ENCODE measurements around the gene CCNB1IP1.
A peak's percentile ranks its signal among the peaks of the same experiment; 100 is the strongest.
"Not testable (repeated sequence)": the region's sequence is repeated elsewhere in the genome, so short reads cannot be mapped to it uniquely, and the experiment has no call there.

The CCNB1IP1 gene

DNA sequence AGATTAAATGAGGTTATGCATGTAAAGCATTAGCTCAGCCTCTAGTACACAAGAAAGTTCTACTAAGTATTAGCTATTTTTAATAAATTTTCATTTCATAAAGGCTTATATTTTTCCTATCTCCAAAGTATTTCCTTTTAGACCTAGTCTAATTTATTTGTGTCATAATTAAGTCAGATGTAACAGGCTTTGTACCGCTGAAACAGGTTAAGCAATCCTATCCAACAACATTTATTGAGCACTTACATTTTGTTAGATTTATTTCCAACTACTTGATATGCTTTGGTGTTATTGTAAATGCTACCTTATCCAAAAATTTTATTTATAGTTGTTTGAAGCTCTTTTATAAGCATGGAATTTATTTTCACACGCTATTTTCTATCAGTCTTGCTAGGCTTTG is 8.6 kb upstream of the CCNB1IP1 start:
- no peak overlapping the region for H2AFZ ChIP-seq (ENCODE audit: low read length)

DNA sequence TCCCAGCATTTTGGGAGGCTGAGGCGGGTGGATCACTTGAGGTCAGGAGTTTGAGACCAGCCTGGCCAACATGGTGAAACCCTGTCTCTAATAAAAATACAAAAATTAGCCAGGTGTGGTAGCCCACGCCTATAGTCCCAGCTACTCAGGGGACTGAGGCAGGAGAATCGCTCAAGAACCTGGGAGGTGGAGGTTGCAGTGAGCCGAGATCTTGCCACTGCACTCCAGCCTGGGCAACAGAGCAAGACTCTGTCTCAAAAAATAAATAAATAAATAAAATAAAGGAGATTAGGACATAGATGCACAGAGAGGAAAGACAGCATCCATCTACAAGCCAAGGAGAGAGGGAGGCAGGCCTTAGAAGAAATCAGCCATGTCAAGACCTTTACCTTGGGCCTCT is 8.0 kb upstream of the CCNB1IP1 start:
- H3K27me3 ChIP-seq (ENCODE audit: insufficient read depth, low read length); H2AFZ ChIP-seq (ENCODE audit: low read length); H3K9me3 ChIP-seq (ENCODE audit: low read length); H3K27ac ChIP-seq (ENCODE audit: low read depth, low read length, poor library complexity, severe bottlenecking); H3F3A ChIP-seq (ENCODE audit: insufficient read depth, low read length); H3K4me3 ChIP-seq (ENCODE audit: low read depth, low read length, poor library complexity, severe bottlenecking); H3K9ac ChIP-seq (ENCODE audit: low read length); H4K20me1 ChIP-seq (ENCODE audit: insufficient read depth, low read length); H3K4me2 ChIP-seq (ENCODE audit: low read length); H3K79me2 ChIP-seq (ENCODE audit: insufficient read depth, low read length); H3K9me2 ChIP-seq (ENCODE audit: low read depth, low read length): not testable (repeated sequence)
- Histone ChIP-seq H3K36me3 (ENCODE audit: insufficient read depth, low read length) (peaks cover 13% of the 10 kb centered on the region; the same call in 1 of the 2 replicates), H3K4me1 (ENCODE audit: insufficient read depth, low read length, severe bottlenecking) (peaks cover 14% of the 10 kb centered on the region)

More for the DNA sequence above, 8.6 kb upstream of the CCNB1IP1 start:
- H3K79me2 ChIP-seq (ENCODE audit: insufficient read depth, low read length), result no peaks in the 10 kb centered on the region
- TF ChIP-seq EZH2 (IDR thresholded peaks at IDR 0.05; ENCODE audit: borderline replicate concordance, low read length), result no peak
- TF ChIP-seq, protein P1, sequence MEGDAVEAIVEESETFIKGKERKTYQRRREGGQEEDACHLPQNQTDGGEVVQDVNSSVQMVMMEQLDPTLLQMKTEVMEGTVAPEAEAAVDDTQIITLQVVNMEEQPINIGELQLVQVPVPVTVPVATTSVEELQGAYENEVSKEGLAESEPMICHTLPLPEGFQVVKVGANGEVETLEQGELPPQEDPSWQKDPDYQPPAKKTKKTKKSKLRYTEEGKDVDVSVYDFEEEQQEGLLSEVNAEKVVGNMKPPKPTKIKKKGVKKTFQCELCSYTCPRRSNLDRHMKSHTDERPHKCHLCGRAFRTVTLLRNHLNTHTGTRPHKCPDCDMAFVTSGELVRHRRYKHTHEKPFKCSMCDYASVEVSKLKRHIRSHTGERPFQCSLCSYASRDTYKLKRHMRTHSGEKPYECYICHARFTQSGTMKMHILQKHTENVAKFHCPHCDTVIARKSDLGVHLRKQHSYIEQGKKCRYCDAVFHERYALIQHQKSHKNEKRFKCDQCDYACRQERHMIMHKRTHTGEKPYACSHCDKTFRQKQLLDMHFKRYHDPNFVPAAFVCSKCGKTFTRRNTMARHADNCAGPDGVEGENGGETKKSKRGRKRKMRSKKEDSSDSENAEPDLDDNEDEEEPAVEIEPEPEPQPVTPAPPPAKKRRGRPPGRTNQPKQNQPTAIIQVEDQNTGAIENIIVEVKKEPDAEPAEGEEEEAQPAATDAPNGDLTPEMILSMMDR (IDR thresholded peaks at IDR 0.05; ENCODE audit: low read length), result no peak
- H3K27me3 ChIP-seq (ENCODE audit: insufficient read depth, low read length), result no peaks in the 10 kb centered on the region
- no peak overlapping the region for H3K9ac ChIP-seq (ENCODE audit: low read length)
- no peaks in the 10 kb centered on the region for H3K9me3 ChIP-seq (ENCODE audit: low read length)
- H3K4me3 ChIP-seq (ENCODE audit: low read depth, low read length, poor library complexity, severe bottlenecking), result peak overlapping the region; percentile 77
- H3K4me1 ChIP-seq (ENCODE audit: insufficient read depth, low read length, severe bottlenecking), result peaks cover 14% of the 10 kb centered on the region
- peaks cover 18% of the 10 kb centered on the region for H3K36me3 ChIP-seq (ENCODE audit: insufficient read depth, low read length)
- no peaks in the 10 kb centered on the region for H4K20me1 ChIP-seq (ENCODE audit: insufficient read depth, low read length)
- no peaks in the 10 kb centered on the region for H3K9me2 ChIP-seq (ENCODE audit: low read depth, low read length)
- H3K4me2 ChIP-seq (ENCODE audit: low read length), result peak overlapping the region; percentile 82
- no peaks in the 10 kb centered on the region for H3F3A ChIP-seq (ENCODE audit: insufficient read depth, low read length)
- no peak overlapping the region for H3K27ac ChIP-seq (ENCODE audit: low read depth, low read length, poor library complexity, severe bottlenecking)

DNA sequence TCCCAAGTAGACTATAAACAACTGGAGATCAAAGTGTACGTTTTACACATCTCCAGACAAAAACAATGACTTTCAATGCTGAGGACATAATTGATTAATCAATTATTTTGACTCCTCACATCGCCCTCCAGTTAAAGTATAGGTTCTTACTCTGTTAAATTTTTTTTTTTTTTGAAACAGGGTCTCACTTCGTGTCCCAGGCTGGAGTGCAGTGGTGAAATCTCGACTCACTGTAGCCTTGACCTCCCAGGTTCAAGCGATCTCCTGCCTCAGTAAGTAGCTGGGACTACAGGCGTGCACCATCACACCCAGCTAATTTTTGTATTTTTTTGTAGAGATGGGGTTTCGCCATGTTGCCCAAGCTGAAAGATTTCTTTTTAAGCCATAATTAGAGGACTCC is 938 bp upstream of the CCNB1IP1 start:
- no peaks in the 10 kb centered on the region for H3K27me3 ChIP-seq (ENCODE audit: insufficient read depth, low read length)
- H3K27ac ChIP-seq (ENCODE audit: low read depth, low read length, poor library complexity, severe bottlenecking), result no peak overlapping the region
- no peak for TF ChIP-seq EZH2 (IDR thresholded peaks at IDR 0.05; ENCODE audit: borderline replicate concordance, low read length)
- TF ChIP-seq, protein P1 (IDR thresholded peaks at IDR 0.05; ENCODE audit: low read length), result no peak
- H3K79me2 ChIP-seq (ENCODE audit: insufficient read depth, low read length), result peaks cover 27% of the 10 kb centered on the region
- H4K20me1 ChIP-seq (ENCODE audit: insufficient read depth, low read length), result no peaks in the 10 kb centered on the region
- peaks cover 23% of the 10 kb centered on the region for H3K4me1 ChIP-seq (ENCODE audit: insufficient read depth, low read length, severe bottlenecking)
- no peak overlapping the region for H3K4me2 ChIP-seq (ENCODE audit: low read length)
- H3K9me2 ChIP-seq (ENCODE audit: low read depth, low read length), result no peaks in the 10 kb centered on the region
- no peaks in the 10 kb centered on the region for H3K9me3 ChIP-seq (ENCODE audit: low read length)
- H3K9ac ChIP-seq (ENCODE audit: low read length), result no peak overlapping the region
- H2AFZ ChIP-seq (ENCODE audit: low read length), result peak overlapping the region; percentile 80; the same call in 1 of the 2 replicates
- peaks cover 3% of the 10 kb centered on the region; the same call in 1 of the 2 replicates for H3K36me3 ChIP-seq (ENCODE audit: insufficient read depth, low read length)
- no peak overlapping the region for H3K4me3 ChIP-seq (ENCODE audit: low read depth, low read length, poor library complexity, severe bottlenecking)
- H3F3A ChIP-seq (ENCODE audit: insufficient read depth, low read length), result no peaks in the 10 kb centered on the region

DNA sequence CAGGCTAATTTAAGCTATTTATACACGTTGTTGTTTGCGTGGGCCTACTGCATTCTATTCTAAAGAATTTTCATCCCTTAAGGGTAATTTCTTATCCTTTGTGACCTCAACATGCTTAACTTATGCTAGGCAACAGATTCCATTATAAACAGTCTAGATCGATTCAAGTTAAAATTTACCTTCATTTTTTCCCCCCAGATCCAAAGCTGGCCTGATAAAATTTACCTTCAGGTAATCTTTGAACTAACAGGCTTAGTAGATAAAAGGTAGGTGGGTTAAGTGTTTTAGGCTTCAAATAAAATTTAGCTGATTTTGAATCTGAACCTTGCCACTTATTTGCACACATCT is 389 bp upstream of the CCNB1IP1 start:
- no peak overlapping the region for H3K27ac ChIP-seq (ENCODE audit: low read depth, low read length, poor library complexity, severe bottlenecking)
- H3K4me3 ChIP-seq (ENCODE audit: low read depth, low read length, poor library complexity, severe bottlenecking), result peak overlapping the region; percentile 95
- no peaks in the 10 kb centered on the region for H3K27me3 ChIP-seq (ENCODE audit: insufficient read depth, low read length)
- peak overlapping the region; percentile 40 for H3K9ac ChIP-seq (ENCODE audit: low read length)
- H4K20me1 ChIP-seq (ENCODE audit: insufficient read depth, low read length), result no peaks in the 10 kb centered on the region
- H2AFZ ChIP-seq (ENCODE audit: low read length), result peak overlapping the region; percentile 80
- H3K36me3 ChIP-seq (ENCODE audit: insufficient read depth, low read length), result peaks cover 3% of the 10 kb centered on the region; the same call in 1 of the 2 replicates
- peak overlapping the region; percentile 84 for H3K4me2 ChIP-seq (ENCODE audit: low read length)
- H3K9me3 ChIP-seq (ENCODE audit: low read length), result no peaks in the 10 kb centered on the region
- peaks cover 23% of the 10 kb centered on the region for H3K4me1 ChIP-seq (ENCODE audit: insufficient read depth, low read length, severe bottlenecking)
- TF ChIP-seq EZH2 (IDR thresholded peaks at IDR 0.05; ENCODE audit: borderline replicate concordance, low read length), result no peak
- TF ChIP-seq, protein P1 (IDR thresholded peaks at IDR 0.05; ENCODE audit: low read length), result no peak
- H3F3A ChIP-seq (ENCODE audit: insufficient read depth, low read length), result peaks cover 5% of the 10 kb centered on the region; the same call in 1 of the 2 replicates
- no peaks in the 10 kb centered on the region for H3K9me2 ChIP-seq (ENCODE audit: low read depth, low read length)
- H3K79me2 ChIP-seq (ENCODE audit: insufficient read depth, low read length), result peaks cover 28% of the 10 kb centered on the region

Measured in OCI-LY1 (cell line).